Panc1 (cell line): ENCODE results near the gene MOK.

Experiments used
- CTCF ChIP-seq: fragments of 450-650 bp; IDR thresholded peaks from 2 replicates; pipeline ENCODE4 v1.5.1; 2017; ENCODE audit warnings: mild to moderate bottlenecking
- POLR2AphosphoS5 ChIP-seq: IDR thresholded peaks from 2 replicates; pipeline ENCODE4 v1.6.1; 2012; ENCODE audit warnings: mild to moderate bottlenecking, low read depth, low read length, moderate library complexity
- REST ChIP-seq, 2 experiments: IDR thresholded peaks; 2 replicates each; pipeline ENCODE4 v1.6.1; 2011 to 2012; ENCODE audit warnings: low read depth in 2 of 2, control low read depth in 1 of 2, low read length in 1 of 2, mild to moderate bottlenecking in 1 of 2, moderate library complexity in 1 of 2; ENCODE audit not compliant: insufficient read depth in 1 of 2
- TCF7L2 ChIP-seq: IDR thresholded peaks from 2 replicates; pipeline ENCODE4 v1.6.1; 2011; ENCODE audit warnings: mild to moderate bottlenecking, low read depth, low read length, inconsistent platforms

DNA sequence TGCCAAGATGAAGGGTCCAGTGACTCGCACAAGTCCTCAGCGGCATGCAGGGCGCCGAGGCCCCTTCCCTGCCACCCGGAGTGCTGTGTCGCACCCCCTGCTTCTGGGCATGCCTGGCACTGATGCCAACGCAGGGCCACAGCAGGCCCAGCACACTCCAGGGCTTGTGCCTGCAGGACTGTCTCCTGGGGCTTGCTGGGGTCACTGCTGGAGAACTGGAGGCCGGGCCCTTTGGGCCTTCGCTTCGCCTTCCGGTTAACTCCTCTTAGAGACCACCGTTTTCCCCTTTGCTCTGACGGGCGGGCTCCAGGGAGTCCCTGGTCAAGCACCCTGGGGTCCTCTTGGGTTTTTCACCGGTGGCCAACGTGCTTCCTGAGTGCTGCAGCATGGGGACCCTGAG, 85.6 kb downstream of the MOK start:
- TF ChIP-seq CTCF (no peak), POLR2AphosphoS5 (no peak), TCF7L2 (no peak), REST (IDR thresholded peaks at IDR 0.05; ENCODE audit: insufficient read depth in 1 of 2, low read depth in 2 of 2, low read length in 1 of 2) (no peak)
